ENCODE data around the gene SLC24A3. TPM values are rescaled to one million over a fixed set of nuclear protein-coding genes. Genes with fewer than 3 reads are reported as not detected.
A peak's percentile ranks its signal among the peaks of the same experiment; 100 is the strongest.

The SLC24A3 gene
- total RNA-seq, 1 experiment from 2014 or later: 46.0 TPM

DNA sequence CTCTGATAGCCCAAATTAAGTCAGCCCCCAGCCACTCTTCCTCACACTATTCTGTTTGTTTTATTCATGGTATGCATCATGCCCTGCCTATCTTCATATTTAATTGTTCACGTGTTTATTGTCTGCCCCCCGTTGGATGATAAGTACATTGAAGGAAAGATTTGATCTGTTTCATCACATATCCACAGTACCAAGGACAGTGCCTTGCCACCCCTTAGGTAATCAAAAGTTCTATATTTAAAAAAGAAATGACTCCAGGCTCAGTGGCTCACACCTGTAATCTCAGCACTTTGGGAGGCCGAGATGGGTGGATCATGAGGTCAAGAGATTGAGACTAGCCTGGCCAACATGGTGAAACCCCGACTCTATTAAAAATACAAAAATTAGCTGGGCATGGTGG, 535.5 kb downstream of the SLC24A3 start:
- no peaks in the 10 kb centered on the region for H3K9me3 ChIP-seq (ENCODE audit: low read depth, low read length, poor library complexity, severe bottlenecking)
- no peak for TF ChIP-seq EZH2 (IDR thresholded peaks at IDR 0.05; ENCODE audit: borderline replicate concordance, low read depth, low read length, poor library complexity, severe bottlenecking)
- TF ChIP-seq, protein P1, sequence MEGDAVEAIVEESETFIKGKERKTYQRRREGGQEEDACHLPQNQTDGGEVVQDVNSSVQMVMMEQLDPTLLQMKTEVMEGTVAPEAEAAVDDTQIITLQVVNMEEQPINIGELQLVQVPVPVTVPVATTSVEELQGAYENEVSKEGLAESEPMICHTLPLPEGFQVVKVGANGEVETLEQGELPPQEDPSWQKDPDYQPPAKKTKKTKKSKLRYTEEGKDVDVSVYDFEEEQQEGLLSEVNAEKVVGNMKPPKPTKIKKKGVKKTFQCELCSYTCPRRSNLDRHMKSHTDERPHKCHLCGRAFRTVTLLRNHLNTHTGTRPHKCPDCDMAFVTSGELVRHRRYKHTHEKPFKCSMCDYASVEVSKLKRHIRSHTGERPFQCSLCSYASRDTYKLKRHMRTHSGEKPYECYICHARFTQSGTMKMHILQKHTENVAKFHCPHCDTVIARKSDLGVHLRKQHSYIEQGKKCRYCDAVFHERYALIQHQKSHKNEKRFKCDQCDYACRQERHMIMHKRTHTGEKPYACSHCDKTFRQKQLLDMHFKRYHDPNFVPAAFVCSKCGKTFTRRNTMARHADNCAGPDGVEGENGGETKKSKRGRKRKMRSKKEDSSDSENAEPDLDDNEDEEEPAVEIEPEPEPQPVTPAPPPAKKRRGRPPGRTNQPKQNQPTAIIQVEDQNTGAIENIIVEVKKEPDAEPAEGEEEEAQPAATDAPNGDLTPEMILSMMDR (conservative IDR thresholded peaks at IDR 0.05; ENCODE audit: low read depth, low read length): no peak
- H3K27me3 ChIP-seq (replicated peaks; ENCODE audit: insufficient read depth, low read depth, low read length, poor library complexity): no peaks in the 10 kb centered on the region
- no peak for DNase-seq (ENCODE audit: low spot score)
- CTCF ChIA-PET: no interaction called here
- no peaks in the 10 kb centered on the region for H3K36me3 ChIP-seq (ENCODE audit: insufficient read depth, low read length, poor library complexity, severe bottlenecking)
- POLR2A ChIA-PET (ENCODE audit: low non-redundant PET): no interaction called here
- H3K27ac ChIP-seq (ENCODE audit: low read depth, low read length, poor library complexity, severe bottlenecking): no peak overlapping the region
- BruUV-seq (replicated peaks): no TSS peak
- intact Hi-C loops (cut with micrococcal nuclease; ENCODE audit: unreplicated experiment): no loop called here
- no peak overlapping the region for H3K4me3 ChIP-seq (ENCODE audit: low read depth, low read length, poor library complexity, severe bottlenecking)
- peaks cover 38% of the 10 kb centered on the region for H3K4me1 ChIP-seq (ENCODE audit: insufficient read depth, low read length, poor library complexity, severe bottlenecking)

DNA sequence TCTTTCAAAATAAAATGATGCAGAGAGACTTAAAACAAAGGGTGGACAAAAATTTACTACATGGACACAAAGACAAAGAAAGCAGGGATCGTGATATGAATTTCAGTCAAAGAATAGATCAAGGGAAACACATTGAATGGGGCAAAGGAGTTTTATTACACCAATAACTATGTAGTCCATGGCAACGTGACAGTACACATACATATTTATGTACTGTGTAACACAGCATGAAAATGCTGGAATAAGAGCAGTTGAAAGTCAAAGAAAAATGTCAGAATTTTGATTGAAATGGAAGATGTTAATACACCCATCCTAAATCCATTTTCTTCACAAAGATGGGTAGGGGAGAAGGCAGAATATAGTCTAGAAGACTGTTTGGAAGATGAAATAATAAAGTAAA, 536.2 kb downstream of the SLC24A3 start:
- BruUV-seq (replicated peaks): no TSS peak
- no peak for DNase-seq (ENCODE audit: low spot score)
- CTCF ChIA-PET: no interaction called here
- Histone ChIP-seq H3K4me1 (ENCODE audit: insufficient read depth, low read length, poor library complexity, severe bottlenecking) (peaks cover 31% of the 10 kb centered on the region), H3K27me3 (replicated peaks; ENCODE audit: insufficient read depth, low read depth, low read length, poor library complexity) (no peaks in the 10 kb centered on the region), H3K4me3 (ENCODE audit: low read depth, low read length, poor library complexity, severe bottlenecking) (no peak overlapping the region), H3K36me3 (ENCODE audit: insufficient read depth, low read length, poor library complexity, severe bottlenecking) (no peaks in the 10 kb centered on the region), H3K9me3 (ENCODE audit: low read depth, low read length, poor library complexity, severe bottlenecking) (no peaks in the 10 kb centered on the region), H3K27ac (ENCODE audit: low read depth, low read length, poor library complexity, severe bottlenecking) (no peak overlapping the region)
- intact Hi-C loops (cut with micrococcal nuclease; ENCODE audit: unreplicated experiment): no loop called here
- POLR2A ChIA-PET (ENCODE audit: low non-redundant PET): no interaction called here
- TF ChIP-seq EZH2 (IDR thresholded peaks at IDR 0.05; ENCODE audit: borderline replicate concordance, low read depth, low read length, poor library complexity, severe bottlenecking): no peak
- TF ChIP-seq, protein P1 (conservative IDR thresholded peaks at IDR 0.05; ENCODE audit: low read depth, low read length): no peak

DNA sequence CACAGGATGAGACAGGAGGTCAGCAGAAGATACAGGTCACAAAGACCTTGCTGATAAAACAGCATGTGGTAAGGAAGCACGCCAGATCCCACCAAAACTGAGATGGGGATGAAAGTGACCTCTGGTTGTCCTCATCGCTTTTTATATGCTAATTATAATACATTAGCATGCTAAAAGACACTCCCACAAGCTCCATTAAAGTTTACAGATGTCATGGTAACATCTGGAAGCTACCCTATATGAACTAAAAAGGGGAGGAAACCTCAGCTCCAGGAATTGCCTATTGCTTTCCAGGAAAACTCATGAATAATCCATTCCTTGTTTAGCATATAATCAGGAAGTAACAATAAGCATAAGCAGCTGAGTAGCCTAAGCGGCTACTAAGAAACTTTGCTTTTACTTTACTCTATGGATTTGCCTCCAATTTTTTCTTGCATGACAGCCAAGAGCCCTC, 537.2 kb downstream of the SLC24A3 start:
- no peak overlapping the region for H3K4me3 ChIP-seq (ENCODE audit: low read depth, low read length, poor library complexity, severe bottlenecking)
- no TSS peak for BruUV-seq (replicated peaks)
- no peaks in the 10 kb centered on the region for H3K36me3 ChIP-seq (ENCODE audit: insufficient read depth, low read length, poor library complexity, severe bottlenecking)
- H3K9me3 ChIP-seq (ENCODE audit: low read depth, low read length, poor library complexity, severe bottlenecking): no peaks in the 10 kb centered on the region
- DNase-seq (ENCODE audit: low spot score): peak; percentile 86
- no peaks in the 10 kb centered on the region for H3K27me3 ChIP-seq (replicated peaks; ENCODE audit: insufficient read depth, low read depth, low read length, poor library complexity)
- peak overlapping the region; percentile 58 for H3K27ac ChIP-seq (ENCODE audit: low read depth, low read length, poor library complexity, severe bottlenecking)
- no peak for TF ChIP-seq EZH2 (IDR thresholded peaks at IDR 0.05; ENCODE audit: borderline replicate concordance, low read depth, low read length, poor library complexity, severe bottlenecking)
- TF ChIP-seq, protein P1 (conservative IDR thresholded peaks at IDR 0.05; ENCODE audit: low read depth, low read length): no peak
- H3K4me1 ChIP-seq (ENCODE audit: insufficient read depth, low read length, poor library complexity, severe bottlenecking): peaks cover 28% of the 10 kb centered on the region
- POLR2A ChIA-PET (ENCODE audit: low non-redundant PET): interaction anchor here (0.6 kb wide), 1 partner anchor 36 kb away, joined by 6 read pairs; no protein-coding TSS in a partner anchor
- intact Hi-C loops (cut with micrococcal nuclease; ENCODE audit: unreplicated experiment): no loop called here
- CTCF ChIA-PET: no interaction called here
